CD4-positive, alpha-beta T cell (primary cell): ENCODE measurements around the gene POU2F1. TPM values are rescaled to one million over a fixed set of nuclear protein-coding genes. Genes with fewer than 3 reads are reported as not detected.

ENCODE experiments used
- ATAC-seq: fragments of 200-7000 bp; cut with Tn5 transposase; one replicate; pipeline ENCODE4 v1.10.0; 2022; ENCODE audit warnings: mild to moderate bottlenecking; ENCODE audit not compliant: poor library complexity
- CTCF ChIA-PET: fragments of 350-600 bp; sonication (Branson Sonifier 250); formaldehyde crosslinking; loops from one replicate; lab custom pipeline; 2021; ENCODE audit warnings: antibody characterized with exemption, inconsistent platforms; lab: Charles Lee
- POLR2A ChIA-PET: fragments of 350-600 bp; sonication (Branson Sonifier 250); formaldehyde crosslinking; loops from one replicate; lab custom pipeline; 2021; ENCODE audit warnings: antibody characterized with exemption, inconsistent platforms; lab: Charles Lee
- DNase-seq, 14 experiments: peaks; one replicate each; pipeline ENCODE4 v3.0.0-alpha.2; 2013 to 2020; ENCODE audit warnings: mixed read lengths in 2 of 14
- H3K27ac ChIP-seq, 2 donors: one replicate each; pipeline versions ENCODE4 v1.5.1 to v1.7.0; 2013; ENCODE audit warnings: low read length in 2 of 2, low read depth in 1 of 2, mild to moderate bottlenecking in 1 of 2
- H3K27me3 ChIP-seq, 2 experiments: 1 replicate in 1 of 2; 2 replicates in 1 of 2; pipeline versions ENCODE4 v1.6.1 to v1.7.0; 2013; ENCODE audit warnings: low read length in 2 of 2, control low read depth in 1 of 2, mild to moderate bottlenecking in 1 of 2, moderate library complexity in 1 of 2; ENCODE audit not compliant: insufficient read depth in 2 of 2, control insufficient read depth in 1 of 2
- H3K36me3 ChIP-seq: one replicate; pipeline ENCODE4 v1.6.1; 2013; ENCODE audit warnings: low read length, control low read depth; ENCODE audit not compliant: insufficient read depth
- H3K4me1 ChIP-seq: one replicate; pipeline ENCODE4 v1.6.1; 2013; ENCODE audit warnings: low read length, control low read depth; ENCODE audit not compliant: insufficient read depth
- H3K4me3 ChIP-seq: one replicate; pipeline ENCODE4 v1.5.1; 2013; ENCODE audit warnings: mild to moderate bottlenecking, low read length, moderate library complexity
- H3K9me3 ChIP-seq, 2 experiments: 1 replicate in 1 of 2; 2 replicates in 1 of 2; pipeline versions ENCODE4 v1.6.1 to v1.7.0; 2013; ENCODE audit warnings: low read length in 2 of 2, mild to moderate bottlenecking in 2 of 2, control low read depth in 1 of 2, moderate library complexity in 1 of 2; ENCODE audit not compliant: control insufficient read depth in 1 of 2, insufficient read depth in 1 of 2
- H3K27ac Mint-ChIP-seq: one replicate; pipeline ENCODE4 v1.8.0; 2020; ENCODE audit warnings: mixed read lengths
- H3K27me3 Mint-ChIP-seq: one replicate; pipeline ENCODE4 v1.8.0; 2021; ENCODE audit warnings: mixed read lengths
- H3K36me3 Mint-ChIP-seq: one replicate; pipeline ENCODE4 v1.8.0; 2021; ENCODE audit warnings: low read depth, mixed read lengths
- H3K4me1 Mint-ChIP-seq: one replicate; pipeline ENCODE4 v1.8.0; 2021; ENCODE audit warnings: low read depth, mixed read lengths
- H3K4me3 Mint-ChIP-seq: one replicate; pipeline ENCODE4 v1.8.0; 2020; ENCODE audit warnings: mild to moderate bottlenecking, mixed read lengths
- H3K9me3 Mint-ChIP-seq: one replicate; pipeline ENCODE4 v1.8.0; 2020; ENCODE audit warnings: mixed read lengths
- intact Hi-C, 2 experiments: fragments of 100-400 bp; cut with DNase I in 1 of 2; cut with micrococcal nuclease in 1 of 2; formaldehyde crosslinking; loops; one replicate each; pipeline versions ENCODE4 v1.15.1 to v1.9.0; 2023 to 2025; cut with DNase I, micrococcal nuclease
- total RNA-seq, 174 experiments: library from RNA in 2 of 174; stranded (reverse) in 2 of 174; gene quantifications; one replicate each; pipeline ENCODE4 v1.2.3 and lab custom pipeline; 2021 to 2026
- TF ChIP-seq, protein P1 (sequence below): fragments of 200-600 bp; IDR thresholded peaks from one replicate; pipeline ENCODE4 v1.8.0; 2022; ENCODE audit warnings: antibody characterized with exemption, mild to moderate bottlenecking

POU2F1 gene
- total RNA-seq, 2 experiments from 2014 or later, result 27.0 to 28.6 TPM

DNA sequence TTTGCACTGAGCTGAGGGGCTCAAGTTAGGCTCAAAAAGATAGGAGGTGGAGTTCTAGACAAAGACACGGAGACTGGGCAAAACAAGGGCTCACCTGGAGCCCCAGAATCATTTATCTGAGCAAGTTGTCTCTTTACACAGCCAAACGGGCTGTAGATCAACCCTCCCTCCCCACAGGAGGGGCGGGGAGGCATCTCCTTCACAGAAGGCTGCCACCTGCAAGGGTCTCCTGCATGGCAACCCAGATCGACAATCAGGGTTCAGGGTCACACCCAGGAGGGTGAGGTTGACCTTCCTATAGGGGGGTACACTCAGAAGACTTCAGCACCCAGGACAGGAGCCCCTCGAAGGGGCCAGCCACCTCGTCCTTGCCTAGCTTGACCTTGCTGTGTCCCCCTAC is 213.6 kb downstream of the POU2F1 start:
- Mint-ChIP-seq H3K4me1 (peaks cover 76% of the 10 kb centered on the region), H3K27me3 (no peaks in the 10 kb centered on the region), H3K27ac (peak overlapping the region; percentile 80), H3K9me3 (no peaks in the 10 kb centered on the region), H3K36me3 (peaks cover 95% of the 10 kb centered on the region), H3K4me3 (no peak overlapping the region)
- ChIA-PET CTCF (no interaction called here), POLR2A (interaction anchor here (0.7 to 1.5 kb wide), 3 partner anchors 9 to 214 kb away, joined by 3 to 4 read pairs (median 4); partner anchors contain the start of gene POU2F1)
- peak overlapping the region; percentile 25 to 44 for H3K27ac ChIP-seq
- TF ChIP-seq, protein P1, sequence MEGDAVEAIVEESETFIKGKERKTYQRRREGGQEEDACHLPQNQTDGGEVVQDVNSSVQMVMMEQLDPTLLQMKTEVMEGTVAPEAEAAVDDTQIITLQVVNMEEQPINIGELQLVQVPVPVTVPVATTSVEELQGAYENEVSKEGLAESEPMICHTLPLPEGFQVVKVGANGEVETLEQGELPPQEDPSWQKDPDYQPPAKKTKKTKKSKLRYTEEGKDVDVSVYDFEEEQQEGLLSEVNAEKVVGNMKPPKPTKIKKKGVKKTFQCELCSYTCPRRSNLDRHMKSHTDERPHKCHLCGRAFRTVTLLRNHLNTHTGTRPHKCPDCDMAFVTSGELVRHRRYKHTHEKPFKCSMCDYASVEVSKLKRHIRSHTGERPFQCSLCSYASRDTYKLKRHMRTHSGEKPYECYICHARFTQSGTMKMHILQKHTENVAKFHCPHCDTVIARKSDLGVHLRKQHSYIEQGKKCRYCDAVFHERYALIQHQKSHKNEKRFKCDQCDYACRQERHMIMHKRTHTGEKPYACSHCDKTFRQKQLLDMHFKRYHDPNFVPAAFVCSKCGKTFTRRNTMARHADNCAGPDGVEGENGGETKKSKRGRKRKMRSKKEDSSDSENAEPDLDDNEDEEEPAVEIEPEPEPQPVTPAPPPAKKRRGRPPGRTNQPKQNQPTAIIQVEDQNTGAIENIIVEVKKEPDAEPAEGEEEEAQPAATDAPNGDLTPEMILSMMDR, result no peak
- H3K9me3 ChIP-seq, result no peaks in the 10 kb centered on the region
- DNase-seq, result no peak
- intact Hi-C loops, result no loop called here
- H3K27me3 ChIP-seq, result no peaks in the 10 kb centered on the region
- ATAC-seq, result no peak
- peaks cover 88% of the 10 kb centered on the region for H3K36me3 ChIP-seq
- H3K4me3 ChIP-seq, result no peak overlapping the region
- H3K4me1 ChIP-seq, result peaks cover 83% of the 10 kb centered on the region

DNA sequence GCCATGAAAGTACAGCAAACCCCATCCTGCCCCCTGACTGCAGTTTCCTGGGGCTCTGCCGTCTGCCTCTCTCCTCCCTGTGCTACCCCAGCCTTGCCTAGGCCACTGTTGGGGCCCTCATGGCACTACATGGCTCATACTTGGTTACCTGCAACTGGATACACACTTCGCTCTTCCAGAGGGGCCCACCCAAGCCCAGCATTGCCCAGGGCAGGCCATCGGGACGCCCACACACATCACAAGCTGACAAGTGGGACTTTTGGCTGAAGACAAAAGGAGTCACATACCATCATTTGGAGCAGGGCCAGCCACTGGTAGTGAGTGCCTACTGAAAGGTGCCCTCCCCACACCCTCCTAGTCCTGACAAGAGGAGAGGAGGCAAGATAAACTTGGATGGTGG is 214.8 kb downstream of the POU2F1 start:
- no peak for ATAC-seq
- H3K27me3 Mint-ChIP-seq, result no peaks in the 10 kb centered on the region
- H3K4me3 ChIP-seq, result no peak overlapping the region
- peaks cover 93% of the 10 kb centered on the region for H3K36me3 ChIP-seq
- H3K27me3 ChIP-seq, result no peaks in the 10 kb centered on the region
- H3K9me3 ChIP-seq, result no peaks in the 10 kb centered on the region
- H3K27ac Mint-ChIP-seq, result peak overlapping the region; percentile 100
- peak in 1 of 14 experiments; percentile 17 for DNase-seq
- TF ChIP-seq, protein P1, result no peak
- H3K4me1 Mint-ChIP-seq, result peaks cover 76% of the 10 kb centered on the region
- peak overlapping the region; percentile 71 for H3K4me3 Mint-ChIP-seq
- ChIA-PET CTCF (no interaction called here), POLR2A (no interaction called here)
- H3K4me1 ChIP-seq, result peaks cover 83% of the 10 kb centered on the region
- H3K27ac ChIP-seq, result peak overlapping the region; percentile 60 to 79
- peaks cover 94% of the 10 kb centered on the region for H3K36me3 Mint-ChIP-seq
- no peaks in the 10 kb centered on the region for H3K9me3 Mint-ChIP-seq
- intact Hi-C loops, result no loop called here

DNA sequence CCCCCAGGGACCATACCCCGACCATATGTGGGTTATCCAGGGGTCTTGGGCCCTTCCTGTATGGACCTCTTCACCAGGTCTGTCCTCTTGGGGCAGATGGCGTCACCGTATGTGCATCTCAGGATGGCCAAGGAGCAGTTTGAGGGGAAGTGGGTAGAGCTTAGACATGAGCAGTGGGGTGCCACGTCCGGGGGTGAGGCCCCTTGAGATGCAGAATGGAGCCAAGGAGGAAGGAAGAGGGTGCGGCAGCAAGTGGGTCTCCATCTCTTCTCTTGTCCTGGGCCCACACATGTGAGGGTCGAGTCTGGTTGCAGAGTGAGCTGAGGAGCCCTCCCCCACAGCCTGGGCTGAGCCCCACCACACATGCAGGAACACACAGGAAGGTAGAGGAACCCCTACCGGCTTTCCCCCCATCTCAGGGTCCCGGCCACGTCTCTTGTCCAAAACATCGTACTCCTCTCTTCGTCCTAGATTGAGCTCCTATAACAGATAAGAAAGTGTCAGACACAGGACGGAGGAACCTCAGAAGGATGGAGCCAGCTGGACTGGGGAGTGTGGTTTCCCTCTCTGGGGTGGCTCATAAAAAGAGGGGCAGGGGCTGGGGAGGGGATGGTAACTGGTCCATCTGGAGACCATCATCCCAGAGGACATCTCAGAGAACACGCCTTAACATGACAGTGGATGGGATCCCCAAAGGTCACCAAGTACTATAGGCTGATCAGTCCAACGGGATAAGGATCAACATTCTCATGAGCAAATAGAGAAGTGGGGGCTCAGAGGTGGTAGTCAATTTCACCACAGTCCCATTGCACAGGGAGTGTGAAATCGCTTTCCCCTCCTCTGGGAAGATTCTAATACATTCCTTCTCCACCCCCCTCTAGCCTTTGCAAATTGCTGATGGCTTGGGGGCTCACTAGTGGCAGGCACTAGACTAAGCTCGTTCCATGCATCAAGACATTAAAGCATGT is 217.8 kb downstream of the POU2F1 start:
- DNase-seq (peak in 4 of 14 experiments; percentile 35 to 75 (median 48)), ATAC-seq (no peak)
- TF ChIP-seq, protein P1, result no peak
- peaks cover 89% of the 10 kb centered on the region for H3K4me1 Mint-ChIP-seq
- H3K27ac Mint-ChIP-seq, result peak overlapping the region; percentile 100
- Histone ChIP-seq H3K27me3 (no peaks in the 10 kb centered on the region), H3K9me3 (no peaks in the 10 kb centered on the region), H3K27ac (peak overlapping the region; percentile 55 to 63), H3K4me3 (no peak overlapping the region), H3K36me3 (peaks cover 86% of the 10 kb centered on the region), H3K4me1 (peaks cover 85% of the 10 kb centered on the region)
- ChIA-PET POLR2A (interaction anchor here (0.8 to 8.0 kb wide), 12 partner anchors 9 to 218 kb away, joined by 3 to 91 read pairs (median 7); partner anchors contain the start of genes CD247, CREG1 and POU2F1), CTCF (interaction anchor here (1.2 to 2.2 kb wide), 6 partner anchors 9 to 171 kb away, joined by 3 to 14 read pairs (median 6); partner anchors contain the start of gene CD247)
- H3K27me3 Mint-ChIP-seq, result no peaks in the 10 kb centered on the region
- peak overlapping the region; percentile 60 for H3K4me3 Mint-ChIP-seq
- H3K36me3 Mint-ChIP-seq, result peaks cover 93% of the 10 kb centered on the region
- intact Hi-C loops, result no loop called here
- H3K9me3 Mint-ChIP-seq, result no peaks in the 10 kb centered on the region
